Colonic mucosa (tissue), 4 donors: Measurements from ENCODE around the gene EVI5L. TPM values are rescaled to one million over a fixed set of nuclear protein-coding genes. Genes with fewer than 3 reads are reported as not detected.

ENCODE experiments used
- DNase-seq: peaks from one replicate; pipeline ENCODE4 v3.0.0-alpha.2; 2020
- H3K27ac ChIP-seq: fragments of 200-600 bp; one replicate; pipeline ENCODE4 v1.8.0; 2021
- H3K27me3 ChIP-seq: fragments of 200-600 bp; one replicate; pipeline ENCODE4 v1.8.0; 2021
- H3K36me3 ChIP-seq: fragments of 200-600 bp; one replicate; pipeline ENCODE4 v1.8.0; 2021
- H3K4me1 ChIP-seq: fragments of 200-600 bp; one replicate; pipeline ENCODE4 v1.8.0; 2021; ENCODE audit warnings: mild to moderate bottlenecking
- H3K4me3 ChIP-seq: fragments of 200-600 bp; one replicate; pipeline ENCODE4 v1.8.0; 2021
- H3K9ac ChIP-seq, 2 donors: one replicate each; pipeline ENCODE4 v1.7.0; 2013; ENCODE audit warnings: control low read depth in 2 of 2, low read depth in 2 of 2, low read length in 2 of 2
- H3K9me3 ChIP-seq: fragments of 200-600 bp; one replicate; pipeline ENCODE4 v1.8.0; 2021
- CTCF ChIP-seq: fragments of 200-600 bp; IDR thresholded peaks from one replicate; pipeline ENCODE4 v1.8.0; 2022; ENCODE audit warnings: antibody characterized with exemption, mild to moderate bottlenecking
- intact Hi-C: fragments of 100-400 bp; cut with DNase I; formaldehyde crosslinking; loops from one replicate; pipeline ENCODE4 v1.14.1; 2022
- total RNA-seq, 2 donors: library from RNA; stranded (reverse); fragmentation: NEBNext Ultra II Directional in 1 of 2; extraction: Animal tissue kit (Norgen Biotek cat#: 25700) in 1 of 2; gene quantifications; one replicate each; pipeline ENCODE4 v1.2.1, GENCODE V29; 2021
- donor health status: healthy.
- donor health status: DM: no; HTN: no; CAD: no.
- donor health status: DM: no; HTN: no; CAD: no.

EVI5L gene
- total RNA-seq, 2 donors from 2014 or later, result 10.6 to 12.0 TPM

- H3K36me3 ChIP-seq, result no peaks in the 10 kb centered on the region
- no peak for DNase-seq
- H3K9me3 ChIP-seq, result no peaks in the 10 kb centered on the region
- TF ChIP-seq CTCF, result no peak
- no peaks in the 10 kb centered on the region for H3K4me1 ChIP-seq
- H3K27ac ChIP-seq, result no peak overlapping the region
- intact Hi-C loops, result no loop called here
- H3K27me3 ChIP-seq, result no peaks in the 10 kb centered on the region
- H3K9ac ChIP-seq, result no peak overlapping the region
- H3K4me3 ChIP-seq, result no peak overlapping the region
Observed at GRCh38 chr19:7845390-7846154, 15.6 kb downstream of the EVI5L start.

GRCh38 chr19:7846155-7846646 lies 16.2 kb downstream of the EVI5L start:
- Histone ChIP-seq H3K27ac (no peak overlapping the region), H3K36me3 (no peaks in the 10 kb centered on the region), H3K9ac (no peak overlapping the region), H3K27me3 (no peaks in the 10 kb centered on the region), H3K4me1 (no peaks in the 10 kb centered on the region), H3K4me3 (no peak overlapping the region), H3K9me3 (no peaks in the 10 kb centered on the region)
- no peak for DNase-seq
- no peak for TF ChIP-seq CTCF
- intact Hi-C loops, result no loop called here

- no peaks in the 10 kb centered on the region for H3K9me3 ChIP-seq
- intact Hi-C loops, result no loop called here
- DNase-seq, result no peak
Observed at GRCh38 chr19:7847664-7848063, 17.6 kb downstream of the EVI5L start.

GRCh38 chr19:7848779-7849457 lies 18.9 kb downstream of the EVI5L start:
- no peak for DNase-seq
- Histone ChIP-seq H3K9me3 (no peaks in the 10 kb centered on the region), H3K9ac (no peak overlapping the region), H3K27ac (no peak overlapping the region), H3K4me3 (no peak overlapping the region), H3K36me3 (no peaks in the 10 kb centered on the region), H3K27me3 (no peaks in the 10 kb centered on the region), H3K4me1 (peaks cover 10% of the 10 kb centered on the region)
- intact Hi-C loops, result no loop called here
- no peak for TF ChIP-seq CTCF

More at GRCh38 chr19:7847664-7848063, 17.6 kb downstream of the EVI5L start:
- TF ChIP-seq CTCF, result no peak
- H3K4me3 ChIP-seq, result no peak overlapping the region
- no peak overlapping the region for H3K27ac ChIP-seq
- H3K27me3 ChIP-seq, result no peaks in the 10 kb centered on the region
- no peaks in the 10 kb centered on the region for H3K36me3 ChIP-seq
- no peak overlapping the region for H3K9ac ChIP-seq
- H3K4me1 ChIP-seq, result no peaks in the 10 kb centered on the region

- Histone ChIP-seq H3K4me1 (peaks cover 10% of the 10 kb centered on the region), H3K27me3 (no peaks in the 10 kb centered on the region), H3K4me3 (no peak overlapping the region), H3K9me3 (no peaks in the 10 kb centered on the region), H3K36me3 (no peaks in the 10 kb centered on the region), H3K27ac (no peak overlapping the region), H3K9ac (no peak overlapping the region)
- no peak for TF ChIP-seq CTCF
- intact Hi-C loops, result no loop called here
- DNase-seq, result no peak
Observed at GRCh38 chr19:7849631-7849999, 19.6 kb downstream of the EVI5L start.
